Measurements from ENCODE around the gene HOXB5.

Gene HOXB5

GRCh38 chr17:48570325-48571023 lies 23.1 kb downstream of the HOXB5 start:
- no peak for DNase-seq

- no peak for DNase-seq
These were observed 23.8 kb downstream of the HOXB5 start for GRCh38 chr17:48569674-48570324.

GRCh38 chr17:48569240-48569582 lies 24.4 kb downstream of the HOXB5 start:
- DNase-seq = no peak

GRCh38 chr17:48568499-48569239 lies 24.9 kb downstream of the HOXB5 start:
- DNase-seq = no peak

- DNase-seq = no peak
These were observed 25.8 kb downstream of the HOXB5 start for GRCh38 chr17:48567646-48568354.

- no peak for DNase-seq
These were observed 26.4 kb downstream of the HOXB5 start for GRCh38 chr17:48567209-48567608.

- DNase-seq = no peak
These were observed 26.9 kb downstream of the HOXB5 start for GRCh38 chr17:48566717-48567116.

GRCh38 chr17:48565925-48566710 lies 27.5 kb downstream of the HOXB5 start:
- no peak for DNase-seq

GRCh38 chr17:48565022-48565554 lies 28.5 kb downstream of the HOXB5 start:
- no peak for DNase-seq

GRCh38 chr17:48564188-48565021 lies 29.2 kb downstream of the HOXB5 start:
- no peak for DNase-seq

GRCh38 chr17:48563867-48564187 lies 29.8 kb downstream of the HOXB5 start:
- no peak for DNase-seq

- no peak for DNase-seq
These were observed 30.2 kb downstream of the HOXB5 start for GRCh38 chr17:48563385-48563838.

GRCh38 chr17:48562934-48563333 lies 30.6 kb downstream of the HOXB5 start:
- no peak for DNase-seq

GRCh38 chr17:48561884-48562810 lies 31.4 kb downstream of the HOXB5 start:
- no peak for DNase-seq

- DNase-seq = no peak
These were observed 33.5 kb downstream of the HOXB5 start for GRCh38 chr17:48559840-48560817.

GRCh38 chr17:48559122-48559839 lies 34.3 kb downstream of the HOXB5 start:
- no peak for DNase-seq

- no peak for DNase-seq
These were observed 34.8 kb downstream of the HOXB5 start for GRCh38 chr17:48558831-48559121.

- no peak for DNase-seq
These were observed 35.3 kb downstream of the HOXB5 start for GRCh38 chr17:48558057-48558830.
